Thoracic aorta (tissue), 2 donors: Measurements from ENCODE around the gene LTBR. TPM values are rescaled to one million over a fixed set of nuclear protein-coding genes. Genes with fewer than 3 reads are reported as not detected.
"Not testable (repeated sequence)": the region's sequence is repeated elsewhere in the genome, so short reads cannot be mapped to it uniquely, and the experiment has no call there.

ENCODE experiments used
- ATAC-seq: fragments of 150-250 bp; one replicate; pipeline ENCODE4 v1.8.0; 2017; ENCODE audit warnings: low read depth; ENCODE audit not compliant: insufficient number of reproducible peaks, low FRiP score
- DNase-seq: peaks from one replicate; pipeline ENCODE4 v3.0.0-alpha.2; 2020; ENCODE audit warnings: low spot score
- H3K27ac ChIP-seq, 2 donors: fragments of 200-600 bp; sonication (generic); 1 replicate in 1 of 2; 2 replicates in 1 of 2; pipeline ENCODE4 v1.5.1; 2016; ENCODE audit warnings: mild to moderate bottlenecking in 2 of 2, moderate library complexity in 2 of 2
- H3K27me3 ChIP-seq: fragments of 200-600 bp; sonication (generic); replicated peaks from 2 replicates; pipeline ENCODE4 v1.6.0; 2016; ENCODE audit warnings: mild to moderate bottlenecking; ENCODE audit not compliant: insufficient read depth
- H3K36me3 ChIP-seq: fragments of 200-600 bp; sonication (generic); one replicate; pipeline ENCODE4 v1.5.1; 2016
- H3K4me1 ChIP-seq, 2 donors: fragments of 200-600 bp; sonication (generic); 1 replicate in 1 of 2; 2 replicates in 1 of 2; pipeline versions ENCODE4 v1.5.1 to v1.6.0; 2016; ENCODE audit warnings: low read depth in 2 of 2, mild to moderate bottlenecking in 1 of 2; ENCODE audit not compliant: control insufficient read depth in 1 of 2
- H3K4me3 ChIP-seq: fragments of 200-600 bp; sonication (generic); 2 replicates; pipeline ENCODE4 v1.5.1; 2016; ENCODE audit warnings: mild to moderate bottlenecking
- H3K9me3 ChIP-seq: fragments of 200-600 bp; sonication (generic); 2 replicates; pipeline ENCODE4 v1.5.1; 2016
- CTCF ChIP-seq: fragments of 200-600 bp; sonication (generic); IDR thresholded peaks from one replicate; pipeline ENCODE4 v1.5.1; 2019; ENCODE audit warnings: antibody characterized with exemption
- total RNA-seq, 2 donors: library from RNA; depleted of rRNA; stranded (reverse); fragments of >200 nt; gene quantifications; one replicate each; pipeline versions ENCODE4 v1.1.0 to v1.2.3, GENCODE V29; 2016

Gene LTBR
- total RNA-seq, 2 donors from 2014 or later, result 176 to 217 TPM

DNA sequence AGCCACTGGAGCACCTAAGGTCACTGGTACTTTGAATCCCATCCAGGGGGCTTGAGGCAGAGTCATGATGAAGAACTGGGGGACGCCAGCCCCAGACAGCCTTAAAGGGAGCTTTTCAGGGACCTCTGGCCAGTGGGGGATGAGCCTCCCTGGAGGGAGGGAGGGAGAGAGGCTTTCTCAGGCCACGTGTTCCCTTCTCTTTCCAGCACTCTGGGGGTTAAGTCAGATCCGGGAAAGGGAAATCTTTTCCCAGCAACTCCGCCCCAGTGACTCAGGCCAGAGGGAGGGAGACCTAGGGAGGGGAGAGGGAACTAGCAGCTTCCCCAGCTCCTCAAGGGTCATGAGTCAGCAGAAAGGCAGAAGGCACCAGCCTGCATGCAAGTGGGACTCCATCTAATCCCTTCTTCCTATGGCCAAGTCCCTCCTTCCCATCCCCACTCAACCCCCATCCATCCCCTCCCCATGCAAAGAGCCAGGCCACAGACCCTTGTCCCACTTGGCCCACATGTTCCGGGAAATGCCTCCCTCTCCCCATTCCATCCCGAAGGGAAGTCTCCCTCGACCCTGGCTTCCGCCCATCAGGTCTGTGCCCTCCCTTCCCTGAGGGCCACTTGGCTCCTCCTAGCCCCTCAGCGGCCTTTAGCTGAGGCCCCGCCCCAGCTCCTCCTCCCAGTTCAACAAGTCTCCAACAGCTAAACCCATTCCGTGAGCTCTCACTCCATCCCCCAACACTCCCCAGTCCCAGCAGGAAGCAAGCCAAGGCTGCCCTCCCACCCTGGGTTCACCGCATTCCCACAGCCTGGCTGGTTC, 47.7 kb upstream of the LTBR start:
- Histone ChIP-seq H3K36me3 (peaks cover 28% of the 10 kb centered on the region), H3K4me3 (peak overlapping the region; percentile 89), H3K27me3 (no peaks in the 10 kb centered on the region), H3K4me1 (peaks cover 37 to 68% of the 10 kb centered on the region in 2 donors), H3K27ac (peak overlapping the region; percentile 98 to 99), H3K9me3 (no peaks in the 10 kb centered on the region)
- no peak for TF ChIP-seq CTCF
- DNase-seq (peak; percentile 91), ATAC-seq (peak; percentile 93)

DNA sequence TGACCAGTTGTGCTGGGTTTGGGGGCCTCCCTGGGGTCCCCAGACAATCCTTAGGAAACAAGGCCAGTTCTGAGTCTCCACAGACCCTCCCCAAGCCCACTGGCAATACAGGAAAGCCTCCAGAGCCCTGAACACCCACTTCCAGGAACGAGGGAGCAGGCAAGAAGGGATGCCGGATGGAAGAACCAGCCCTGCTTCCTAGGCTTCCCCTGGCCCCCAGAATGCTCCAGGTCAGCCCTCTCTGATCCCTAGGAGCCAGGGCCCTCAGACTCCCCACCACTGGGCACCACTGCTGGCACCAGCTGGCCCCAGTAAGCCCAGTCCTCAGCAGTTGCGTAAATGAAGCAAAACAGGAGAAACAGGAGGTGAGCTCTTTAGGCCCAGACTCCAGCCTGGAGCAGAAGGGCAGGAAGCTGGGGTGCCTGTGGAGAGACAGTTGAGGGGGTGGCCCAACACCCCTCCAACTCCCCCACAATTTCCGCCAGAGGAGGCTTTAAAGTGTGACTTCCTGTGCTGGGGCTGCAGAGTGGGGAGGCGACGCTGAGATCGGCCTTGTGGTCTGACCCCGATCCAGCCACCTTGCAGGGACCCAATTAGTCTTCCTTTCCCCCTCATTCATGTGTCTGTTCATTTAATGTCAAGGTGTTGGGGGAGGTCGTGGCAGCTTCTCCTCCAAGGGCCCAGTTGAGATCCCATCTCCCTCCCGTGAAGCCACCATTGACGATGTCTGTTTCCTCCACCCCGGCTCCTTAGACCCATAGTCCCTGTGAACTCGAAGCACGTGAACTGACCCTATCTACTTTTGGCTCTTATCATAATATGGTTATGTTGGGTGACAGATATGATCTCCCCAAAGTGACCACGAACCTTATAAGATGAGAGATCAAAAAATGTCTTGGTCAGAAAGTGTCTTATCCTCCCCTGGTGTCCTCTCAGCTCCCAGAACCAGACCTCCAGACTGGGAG, 46.8 kb upstream of the LTBR start:
- no peak for TF ChIP-seq CTCF
- no peaks in the 10 kb centered on the region for H3K9me3 ChIP-seq
- peaks cover 37 to 66% of the 10 kb centered on the region in 2 donors for H3K4me1 ChIP-seq
- peaks cover 21% of the 10 kb centered on the region for H3K36me3 ChIP-seq
- peak overlapping the region; percentile 89 for H3K4me3 ChIP-seq
- no peak for DNase-seq
- H3K27ac ChIP-seq, result peak overlapping the region; percentile 98 to 99
- ATAC-seq, result no peak
- H3K27me3 ChIP-seq, result no peaks in the 10 kb centered on the region

- no peaks in the 10 kb centered on the region for H3K27me3 ChIP-seq
- TF ChIP-seq CTCF, result no peak
- peak overlapping the region; percentile 89 for H3K4me3 ChIP-seq
- DNase-seq (no peak), ATAC-seq (no peak)
- peaks cover 45 to 68% of the 10 kb centered on the region in 2 donors for H3K4me1 ChIP-seq
- peaks cover 14% of the 10 kb centered on the region for H3K36me3 ChIP-seq
- H3K27ac ChIP-seq, result peak overlapping the region; percentile 98 to 99
- no peaks in the 10 kb centered on the region for H3K9me3 ChIP-seq
Measured at GRCh38 chr12:6337958-6338433, 46.0 kb upstream of the LTBR start.

- DNase-seq, H3K27me3 ChIP-seq, ATAC-seq, H3K9me3 ChIP-seq, H3K36me3 ChIP-seq: not testable (repeated sequence)
- Histone ChIP-seq H3K4me3 (peak overlapping the region; percentile 89), H3K27ac (peak overlapping the region; percentile 98 to 99), H3K4me1 (peaks cover 46 to 68% of the 10 kb centered on the region in 2 donors)
Measured at GRCh38 chr12:6338536-6338935, 45.4 kb upstream of the LTBR start.

DNA sequence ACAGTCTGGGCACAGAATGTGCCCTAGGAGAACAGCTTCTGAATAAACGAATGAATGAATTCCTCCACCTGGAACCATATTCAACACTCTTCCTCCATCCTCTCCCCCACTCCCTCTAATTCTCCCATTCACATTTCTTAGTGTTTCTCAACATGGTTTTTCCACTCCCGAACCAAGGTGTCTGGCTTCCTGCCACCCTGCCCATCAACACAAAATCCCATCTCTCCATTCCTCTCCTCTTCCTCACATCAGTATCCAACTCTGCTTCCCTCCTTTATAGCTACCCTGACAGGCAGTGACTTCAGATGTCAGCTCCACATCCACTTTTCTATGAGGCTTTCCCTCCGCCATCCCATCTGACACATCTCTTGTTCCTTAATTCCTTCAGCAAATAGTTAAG, 45.0 kb upstream of the LTBR start:
- no peak for DNase-seq
- no peaks in the 10 kb centered on the region for H3K9me3 ChIP-seq
- peaks cover 43 to 68% of the 10 kb centered on the region in 2 donors for H3K4me1 ChIP-seq
- no peak for TF ChIP-seq CTCF
- no peak for ATAC-seq
- peak overlapping the region; percentile 98 to 99 for H3K27ac ChIP-seq
- peak overlapping the region; percentile 89 for H3K4me3 ChIP-seq
- no peaks in the 10 kb centered on the region for H3K27me3 ChIP-seq
- H3K36me3 ChIP-seq, result peaks cover 5% of the 10 kb centered on the region
